AG09319 (cell line): ENCODE measurements around the gene DLG5.

ENCODE experiments used
- DNase-seq: peaks from one replicate; pipeline ENCODE4 v3.0.0-alpha.2; 2010; ENCODE audit warnings: low read depth; ENCODE audit errors: extremely low read depth
- TF ChIP-seq, protein P1 (sequence below): IDR thresholded peaks from 2 replicates; pipeline ENCODE4 v1.5.1; 2011; ENCODE audit warnings: low read depth, mild to moderate bottlenecking, inconsistent platforms, low read length, moderate library complexity

The DLG5 gene

DNA sequence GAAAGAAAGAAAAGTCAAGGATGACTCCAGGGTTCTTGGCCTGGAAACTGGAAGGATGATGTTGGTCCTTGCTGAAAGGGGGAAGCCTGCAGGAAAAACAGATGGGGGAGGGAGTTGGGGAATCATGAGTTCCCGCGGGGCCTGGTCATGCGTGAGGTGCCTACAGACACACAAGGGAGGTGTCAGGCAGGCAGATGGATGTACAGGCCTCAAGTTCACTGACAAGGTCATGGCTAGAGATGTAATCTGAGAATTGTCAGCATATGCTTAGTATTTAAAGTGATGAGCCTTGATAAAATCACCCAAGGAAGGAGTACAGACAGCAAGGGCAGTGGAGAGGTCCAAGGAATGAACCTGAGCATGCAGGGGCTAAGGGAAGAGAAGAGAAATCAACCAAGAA lies 46.8 kb downstream of the DLG5 start:
- no peak for DNase-seq
- TF ChIP-seq, protein P1, sequence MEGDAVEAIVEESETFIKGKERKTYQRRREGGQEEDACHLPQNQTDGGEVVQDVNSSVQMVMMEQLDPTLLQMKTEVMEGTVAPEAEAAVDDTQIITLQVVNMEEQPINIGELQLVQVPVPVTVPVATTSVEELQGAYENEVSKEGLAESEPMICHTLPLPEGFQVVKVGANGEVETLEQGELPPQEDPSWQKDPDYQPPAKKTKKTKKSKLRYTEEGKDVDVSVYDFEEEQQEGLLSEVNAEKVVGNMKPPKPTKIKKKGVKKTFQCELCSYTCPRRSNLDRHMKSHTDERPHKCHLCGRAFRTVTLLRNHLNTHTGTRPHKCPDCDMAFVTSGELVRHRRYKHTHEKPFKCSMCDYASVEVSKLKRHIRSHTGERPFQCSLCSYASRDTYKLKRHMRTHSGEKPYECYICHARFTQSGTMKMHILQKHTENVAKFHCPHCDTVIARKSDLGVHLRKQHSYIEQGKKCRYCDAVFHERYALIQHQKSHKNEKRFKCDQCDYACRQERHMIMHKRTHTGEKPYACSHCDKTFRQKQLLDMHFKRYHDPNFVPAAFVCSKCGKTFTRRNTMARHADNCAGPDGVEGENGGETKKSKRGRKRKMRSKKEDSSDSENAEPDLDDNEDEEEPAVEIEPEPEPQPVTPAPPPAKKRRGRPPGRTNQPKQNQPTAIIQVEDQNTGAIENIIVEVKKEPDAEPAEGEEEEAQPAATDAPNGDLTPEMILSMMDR, result no peak

DNA sequence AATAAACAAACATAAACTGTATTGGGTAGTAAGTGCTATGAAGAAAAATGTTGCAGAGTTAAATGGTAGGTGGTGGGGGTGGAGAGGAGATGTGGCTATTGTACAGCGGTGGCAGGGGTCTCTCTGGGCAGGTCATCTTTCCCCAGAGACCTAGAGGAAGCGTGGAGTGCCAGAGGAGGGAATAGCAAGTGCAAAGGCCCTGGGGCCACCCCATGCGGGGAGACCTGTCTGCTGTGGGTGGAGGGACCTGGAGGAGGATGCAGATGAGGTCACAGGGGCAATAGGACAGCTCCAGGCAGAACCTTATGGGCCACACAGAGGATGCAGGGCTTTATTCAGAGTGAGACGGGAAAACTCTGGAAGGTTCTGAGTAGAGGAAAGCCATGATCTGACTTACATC lies 47.5 kb downstream of the DLG5 start:
- DNase-seq, result no peak
- TF ChIP-seq, protein P1, result no peak

DNA sequence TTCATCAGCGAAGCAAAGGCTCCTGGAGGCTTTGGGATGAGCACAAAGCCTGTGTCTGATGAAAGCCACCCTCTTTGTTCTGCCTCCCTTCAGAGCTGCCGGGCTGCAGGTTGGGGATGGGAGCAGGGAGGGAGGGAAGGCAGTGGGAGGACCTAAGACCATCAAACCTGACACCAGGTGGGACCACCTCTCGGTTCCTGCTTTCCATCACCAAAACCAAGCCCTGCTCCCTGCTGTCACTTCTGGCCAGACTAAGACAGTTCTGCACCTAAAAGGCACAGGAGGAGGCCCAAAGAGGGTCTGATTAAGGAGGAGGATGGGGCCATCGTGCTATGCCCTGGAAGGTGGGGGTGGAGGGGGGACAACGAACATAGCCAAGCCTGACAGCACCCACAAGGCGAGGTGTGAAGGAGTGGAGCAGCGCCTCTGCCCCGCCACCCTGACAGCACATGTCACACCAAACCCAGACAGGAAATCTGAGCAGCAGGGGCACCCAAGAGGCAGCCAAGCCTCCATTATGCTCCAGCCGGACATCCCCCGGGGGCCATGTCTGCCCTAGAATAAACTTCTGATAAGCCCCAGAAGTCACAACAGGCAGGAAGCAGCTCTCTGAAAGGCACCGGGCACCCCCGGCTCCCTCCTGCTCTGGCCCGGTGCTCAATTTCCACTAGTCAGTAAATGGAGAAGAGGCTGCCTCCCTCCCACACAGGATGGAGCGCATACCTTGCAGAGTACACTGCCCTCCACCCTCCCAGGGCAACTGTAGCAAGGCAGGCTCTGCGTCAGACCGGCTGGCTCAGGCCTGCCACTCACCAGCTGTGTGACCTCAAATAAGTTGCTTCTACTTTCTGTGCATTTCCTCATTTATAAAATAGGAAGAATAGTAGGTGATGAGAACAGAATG lies 48.9 kb downstream of the DLG5 start:
- DNase-seq, result no peak
- TF ChIP-seq, protein P1, result no peak

DNA sequence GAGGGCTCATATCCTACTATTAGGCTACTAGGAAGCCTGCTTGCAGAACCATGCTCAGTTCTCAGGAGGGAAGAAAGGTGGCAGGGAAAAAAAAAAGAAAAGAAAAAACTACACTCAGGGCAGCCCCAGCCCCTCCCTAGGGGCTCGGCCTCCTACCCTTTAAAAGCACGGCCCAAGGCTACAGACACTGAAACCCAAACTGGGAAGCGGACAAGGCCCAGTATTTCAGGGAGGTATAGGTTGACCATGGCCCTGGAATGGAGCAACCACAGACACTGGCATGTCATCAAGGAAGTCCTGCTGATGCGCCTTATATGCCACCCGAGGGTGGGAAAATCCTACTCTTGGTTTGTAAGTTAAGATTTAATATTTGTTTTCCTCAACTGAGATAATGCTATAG lies 50.8 kb downstream of the DLG5 start:
- TF ChIP-seq, protein P1, result no peak
- DNase-seq, result no peak

DNA sequence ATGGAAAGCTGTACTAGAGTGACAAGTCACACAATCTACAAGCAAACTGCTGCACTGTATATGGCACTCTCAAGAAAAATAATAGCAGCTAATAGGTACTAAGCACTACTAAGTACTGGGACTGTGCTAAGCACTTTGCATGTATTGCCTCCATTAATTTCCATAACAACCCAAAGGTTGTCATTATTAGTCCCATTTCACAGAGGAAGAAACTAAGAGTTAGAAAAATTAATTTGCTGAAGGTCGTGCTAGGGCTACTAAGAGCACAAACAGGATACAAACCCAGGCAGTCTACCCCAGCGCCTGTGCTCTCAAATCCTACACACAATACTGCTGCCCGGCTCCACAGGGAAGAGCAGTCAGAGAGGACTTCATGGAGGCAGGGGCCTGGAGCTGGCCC lies 51.7 kb downstream of the DLG5 start:
- TF ChIP-seq, protein P1, result no peak
- DNase-seq, result no peak

DNA sequence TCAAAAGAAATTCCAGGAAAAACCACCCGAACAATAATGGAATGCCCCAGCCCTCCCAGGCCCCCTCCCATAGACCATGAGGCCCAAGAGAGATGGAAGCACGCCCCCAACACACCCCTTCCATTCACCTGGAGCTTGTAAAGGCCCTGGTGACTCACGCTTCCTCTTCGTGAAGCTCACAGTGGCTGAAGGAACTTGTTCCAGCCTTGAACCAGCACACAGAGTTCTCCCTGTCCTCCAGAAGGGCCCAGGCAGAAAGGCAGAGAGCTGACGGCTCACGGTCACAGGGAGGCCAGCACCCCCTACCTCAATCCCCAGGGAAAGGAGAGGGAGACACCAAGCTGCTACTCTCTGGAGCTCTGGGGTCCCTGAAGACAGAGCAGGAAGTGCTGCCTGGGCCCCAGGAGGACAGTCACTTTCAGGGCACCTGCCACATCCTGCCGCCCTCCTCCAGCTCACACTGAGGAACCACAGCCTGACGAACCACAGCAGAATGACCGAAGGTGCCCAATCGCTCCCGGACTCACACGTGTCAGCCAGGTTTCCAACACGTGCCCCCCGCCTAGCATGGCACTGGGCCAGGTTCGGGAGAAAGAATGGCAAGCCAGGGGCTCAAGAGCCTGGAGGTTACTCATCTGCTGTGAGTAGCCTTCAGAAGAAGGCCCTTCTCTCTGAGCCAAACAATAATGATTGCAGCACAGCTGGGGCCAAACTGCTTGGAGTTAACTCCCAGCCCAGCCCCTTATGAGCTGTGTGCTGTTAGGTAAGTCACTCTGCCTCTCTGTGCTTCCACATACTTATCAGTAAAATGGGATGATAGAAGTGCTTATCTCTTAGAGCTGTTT lies 52.8 kb downstream of the DLG5 start:
- TF ChIP-seq, protein P1, result no peak
- DNase-seq, result no peak

DNA sequence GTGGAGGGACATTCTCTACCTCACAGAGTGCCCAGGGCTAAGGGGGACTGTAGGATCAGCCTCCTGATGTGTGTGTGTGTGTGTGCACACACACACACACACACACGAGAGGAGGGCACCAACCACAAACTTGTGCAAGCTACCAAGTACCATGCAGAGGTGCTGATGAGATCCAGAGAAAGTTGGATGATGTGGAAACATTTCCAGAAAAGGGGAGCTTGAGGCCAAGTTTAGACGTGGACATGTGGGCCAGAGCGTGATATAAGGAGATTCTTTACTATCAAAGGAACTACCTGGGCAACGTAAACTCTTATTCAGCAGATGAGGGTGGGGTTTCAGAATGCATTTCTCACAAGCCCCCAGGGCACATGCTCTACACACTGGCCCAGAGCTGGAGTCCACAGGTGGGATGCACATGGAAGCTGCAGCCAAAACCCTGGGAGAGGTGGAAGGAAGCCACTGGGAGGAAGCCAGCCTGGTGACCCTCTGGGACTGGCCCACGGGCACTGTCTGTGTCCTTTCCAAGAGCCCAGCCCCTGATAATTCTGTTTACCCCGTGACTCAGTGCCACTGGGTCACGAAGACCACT lies 53.5 kb downstream of the DLG5 start:
- TF ChIP-seq, protein P1, result no peak
- DNase-seq, result no peak
